GM12801 (cell line): ENCODE results near the gene NECAB3.

ENCODE experiments used
- TF ChIP-seq, protein P1 (sequence below): IDR thresholded peaks from one replicate; pipeline ENCODE4 v1.5.1; 2011; ENCODE audit warnings: control low read depth; ENCODE audit not compliant: insufficient read length; ENCODE audit errors: extremely low read depth

The NECAB3 gene

GRCh38 chr20:33667676-33668465 lies 6.4 kb downstream of the NECAB3 start:
- TF ChIP-seq, protein P1, sequence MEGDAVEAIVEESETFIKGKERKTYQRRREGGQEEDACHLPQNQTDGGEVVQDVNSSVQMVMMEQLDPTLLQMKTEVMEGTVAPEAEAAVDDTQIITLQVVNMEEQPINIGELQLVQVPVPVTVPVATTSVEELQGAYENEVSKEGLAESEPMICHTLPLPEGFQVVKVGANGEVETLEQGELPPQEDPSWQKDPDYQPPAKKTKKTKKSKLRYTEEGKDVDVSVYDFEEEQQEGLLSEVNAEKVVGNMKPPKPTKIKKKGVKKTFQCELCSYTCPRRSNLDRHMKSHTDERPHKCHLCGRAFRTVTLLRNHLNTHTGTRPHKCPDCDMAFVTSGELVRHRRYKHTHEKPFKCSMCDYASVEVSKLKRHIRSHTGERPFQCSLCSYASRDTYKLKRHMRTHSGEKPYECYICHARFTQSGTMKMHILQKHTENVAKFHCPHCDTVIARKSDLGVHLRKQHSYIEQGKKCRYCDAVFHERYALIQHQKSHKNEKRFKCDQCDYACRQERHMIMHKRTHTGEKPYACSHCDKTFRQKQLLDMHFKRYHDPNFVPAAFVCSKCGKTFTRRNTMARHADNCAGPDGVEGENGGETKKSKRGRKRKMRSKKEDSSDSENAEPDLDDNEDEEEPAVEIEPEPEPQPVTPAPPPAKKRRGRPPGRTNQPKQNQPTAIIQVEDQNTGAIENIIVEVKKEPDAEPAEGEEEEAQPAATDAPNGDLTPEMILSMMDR, result no peak

DNA sequence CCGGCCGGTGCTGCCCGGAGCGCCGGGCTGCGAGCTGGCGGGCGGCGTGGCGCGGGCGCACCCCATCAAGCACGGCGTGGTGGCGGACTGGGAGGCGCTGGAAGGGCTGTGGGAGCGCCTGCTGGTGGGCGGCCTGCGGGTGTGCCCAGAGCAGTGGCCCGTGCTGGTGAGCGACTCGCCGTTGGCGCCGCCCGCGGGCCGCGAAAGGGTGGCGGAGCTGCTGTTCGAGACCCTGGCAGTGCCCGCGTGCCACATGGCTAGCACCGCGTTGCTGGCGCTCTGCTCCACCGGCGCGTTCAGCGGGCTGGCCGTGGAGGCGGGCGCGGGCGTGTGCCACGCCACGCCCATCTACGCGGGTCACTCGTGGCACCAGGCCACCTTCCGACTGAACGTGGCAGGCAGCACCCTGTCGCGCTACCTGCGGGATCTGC lies 7.0 kb downstream of the NECAB3 start:
- TF ChIP-seq, protein P1, result no peak

DNA sequence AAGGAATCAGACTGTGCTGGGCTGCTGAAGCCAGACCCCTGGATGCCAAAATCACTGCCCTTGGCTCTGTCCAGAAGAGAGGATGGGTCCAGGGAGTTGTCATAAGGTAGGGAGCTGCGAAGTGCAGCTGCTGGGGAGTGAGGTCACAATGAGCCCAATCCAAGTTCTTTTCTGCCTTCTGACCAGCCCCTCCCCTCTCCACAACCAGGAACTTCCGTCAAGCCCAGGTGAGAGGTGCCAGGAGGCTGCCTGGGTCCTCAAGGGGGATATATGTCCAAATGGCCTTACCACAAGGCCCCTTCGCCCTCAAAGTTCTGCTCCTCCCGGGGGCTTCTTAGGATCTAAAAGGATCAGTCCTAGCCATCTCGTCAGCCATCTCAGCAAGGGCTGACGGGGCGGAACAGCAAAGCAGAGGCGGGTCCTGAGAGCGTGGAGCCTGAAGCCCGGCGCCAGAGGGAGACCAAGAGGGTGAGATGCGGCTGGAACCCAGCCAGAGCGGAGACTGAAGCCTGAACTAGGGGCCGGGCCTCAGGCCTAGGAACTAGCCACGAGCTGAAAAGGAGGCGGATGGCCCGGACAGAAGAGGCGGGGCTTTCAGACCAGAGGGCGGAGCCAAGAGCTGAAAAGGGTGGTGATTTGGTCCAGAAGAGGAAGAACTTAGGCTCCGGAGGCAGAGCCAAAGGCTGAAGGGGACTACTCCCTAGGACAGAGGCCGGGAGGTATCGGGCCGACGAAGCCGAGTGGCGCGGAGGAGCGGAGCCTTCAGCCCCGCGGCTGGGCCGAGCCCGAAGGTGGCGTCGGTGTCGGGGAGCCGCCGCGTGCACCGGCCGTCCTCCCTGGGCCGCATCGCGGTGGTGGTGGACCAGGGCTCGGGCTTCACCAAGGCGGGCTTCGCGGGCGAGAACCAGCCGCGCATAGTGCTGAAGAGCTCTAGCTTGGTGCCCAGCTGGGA lies 7.7 kb downstream of the NECAB3 start, which contains the start of gene ACTL10:
Gene ACTL10, plus strand, starts transcription at position 651 of the 952 bp plus-strand sequence. CDS start 555 bp downstream, outside the sequence.
- TF ChIP-seq, protein P1, result no peak

- TF ChIP-seq, protein P1, result no peak
Observed at GRCh38 chr20:33664762-33665144, 9.5 kb downstream of the NECAB3 start.

- TF ChIP-seq, protein P1, result no peak
Observed at GRCh38 chr20:33664085-33664761, 10.0 kb downstream of the NECAB3 start.

- TF ChIP-seq, protein P1, result no peak
Observed at GRCh38 chr20:33663161-33664084, 10.8 kb downstream of the NECAB3 start.
